RCC 7860 (cell line): Measurements from ENCODE around the gene SEC14L6.

Experiments used
- DNase-seq: peaks from one replicate; pipeline ENCODE4 v3.0.0-alpha.2; 2015; ENCODE audit warnings: low spot score
- FAIRE-seq: peaks from 2 replicates; lab custom pipeline; 2012; peaks lifted over from hg19 to GRCh38; lab: Jason Lieb, UNC

SEC14L6 gene

DNA sequence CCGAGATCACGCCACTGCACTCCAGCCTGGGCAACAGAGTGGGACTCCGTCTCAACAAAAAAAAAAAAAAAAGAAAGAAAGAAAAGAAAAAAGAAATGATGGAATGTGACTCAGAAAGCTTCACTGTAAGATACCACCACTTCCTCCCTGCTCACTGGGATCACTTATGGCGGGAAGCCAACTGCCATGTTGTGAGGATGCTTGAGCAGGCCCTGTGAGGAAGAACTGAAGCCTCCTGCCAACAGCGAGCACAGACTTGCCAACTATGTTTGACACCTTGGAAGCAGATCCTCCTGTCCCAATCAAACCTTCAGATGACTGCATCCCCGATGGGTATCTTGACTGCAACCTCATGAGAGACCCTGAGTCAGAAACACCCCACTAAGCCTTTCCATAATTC, 8.3 kb downstream of the SEC14L6 start:
- FAIRE-seq (no peak), DNase-seq (peak; percentile 25)

DNA sequence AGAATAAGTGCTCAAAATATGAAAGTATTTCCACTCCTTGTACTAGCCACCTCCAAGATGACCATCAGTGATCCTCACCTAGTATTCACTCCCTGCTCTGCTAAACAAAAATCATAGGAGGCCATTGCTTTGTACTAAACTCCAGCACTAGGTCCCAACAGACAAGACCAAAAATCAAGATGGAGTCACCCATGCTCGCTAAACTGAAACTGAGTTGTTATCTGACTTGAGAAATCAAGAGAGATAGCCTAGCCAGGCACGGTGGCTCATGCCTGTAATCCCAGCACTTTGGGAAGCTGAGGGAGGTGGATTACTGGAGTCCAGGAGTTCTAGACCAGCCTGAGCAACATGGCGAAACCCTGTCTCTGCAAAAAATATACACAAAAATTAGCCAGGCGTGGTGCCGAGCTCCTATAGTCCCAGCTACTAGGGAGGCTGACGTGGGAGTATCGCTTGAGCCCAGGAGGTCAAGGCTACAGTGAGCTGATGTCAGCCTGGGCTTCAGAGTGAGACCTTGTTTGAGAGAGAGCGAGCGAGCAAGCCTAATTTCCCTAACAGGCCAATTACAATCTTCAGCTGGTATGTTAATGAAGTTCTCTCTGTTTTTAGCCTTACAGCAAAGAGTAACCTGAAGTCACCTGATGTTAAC, 9.3 kb downstream of the SEC14L6 start:
- FAIRE-seq (no peak), DNase-seq (no peak)

- FAIRE-seq (no peak), DNase-seq (no peak)
Measured at GRCh38 chr22:30535182-30535581, 11.4 kb downstream of the SEC14L6 start.

DNA sequence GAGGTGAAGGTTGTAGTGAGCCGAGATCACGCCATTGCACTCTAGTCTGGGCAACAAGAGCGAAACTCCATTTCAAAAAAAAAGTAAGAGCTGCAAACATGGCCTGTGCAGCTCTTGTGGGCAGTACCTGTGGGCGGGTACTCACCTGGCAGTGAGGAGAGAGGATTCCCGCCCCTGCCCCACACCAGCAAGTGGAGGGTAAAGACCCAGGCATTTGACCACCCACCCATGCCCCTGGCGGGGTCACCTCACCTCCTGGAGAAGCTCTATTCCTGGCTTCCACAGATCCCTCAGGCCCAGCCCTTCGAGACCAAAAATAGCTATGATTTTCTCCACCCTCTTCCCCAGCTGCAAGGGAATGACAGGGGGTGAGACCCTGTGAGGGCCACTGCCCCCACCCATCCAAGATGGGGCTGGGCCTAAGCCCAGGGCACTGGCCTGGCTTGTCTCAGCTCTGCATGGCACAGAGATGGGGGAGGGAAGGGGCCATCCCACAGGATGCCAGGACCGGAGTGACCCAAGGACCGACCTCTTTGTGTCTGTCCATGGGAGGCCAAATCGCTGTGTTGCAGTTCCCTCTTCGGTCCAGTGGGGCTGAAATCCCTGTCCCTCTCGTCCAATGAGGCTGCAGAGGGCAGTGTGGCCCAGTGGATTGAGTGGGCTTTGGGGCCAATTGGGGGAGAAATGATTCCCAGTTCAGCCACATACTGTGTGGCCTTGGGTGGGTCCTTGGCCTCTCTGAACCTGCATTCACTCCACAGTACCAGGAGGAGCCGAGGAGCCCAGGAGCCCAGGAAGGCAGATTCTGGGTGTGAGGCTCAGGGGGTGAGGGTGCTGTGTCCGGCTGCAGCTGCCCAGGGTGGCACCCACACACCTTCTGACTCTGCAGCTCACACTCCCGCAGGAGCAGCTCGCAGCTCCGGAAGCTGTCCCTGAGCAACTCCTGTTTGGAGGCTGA, 14.6 kb downstream of the SEC14L6 start:
- FAIRE-seq, result no peak
- no peak for DNase-seq

GRCh38 chr22:30526656-30527055, 19.9 kb downstream of the SEC14L6 start:
- DNase-seq, result no peak
- no peak for FAIRE-seq

DNA sequence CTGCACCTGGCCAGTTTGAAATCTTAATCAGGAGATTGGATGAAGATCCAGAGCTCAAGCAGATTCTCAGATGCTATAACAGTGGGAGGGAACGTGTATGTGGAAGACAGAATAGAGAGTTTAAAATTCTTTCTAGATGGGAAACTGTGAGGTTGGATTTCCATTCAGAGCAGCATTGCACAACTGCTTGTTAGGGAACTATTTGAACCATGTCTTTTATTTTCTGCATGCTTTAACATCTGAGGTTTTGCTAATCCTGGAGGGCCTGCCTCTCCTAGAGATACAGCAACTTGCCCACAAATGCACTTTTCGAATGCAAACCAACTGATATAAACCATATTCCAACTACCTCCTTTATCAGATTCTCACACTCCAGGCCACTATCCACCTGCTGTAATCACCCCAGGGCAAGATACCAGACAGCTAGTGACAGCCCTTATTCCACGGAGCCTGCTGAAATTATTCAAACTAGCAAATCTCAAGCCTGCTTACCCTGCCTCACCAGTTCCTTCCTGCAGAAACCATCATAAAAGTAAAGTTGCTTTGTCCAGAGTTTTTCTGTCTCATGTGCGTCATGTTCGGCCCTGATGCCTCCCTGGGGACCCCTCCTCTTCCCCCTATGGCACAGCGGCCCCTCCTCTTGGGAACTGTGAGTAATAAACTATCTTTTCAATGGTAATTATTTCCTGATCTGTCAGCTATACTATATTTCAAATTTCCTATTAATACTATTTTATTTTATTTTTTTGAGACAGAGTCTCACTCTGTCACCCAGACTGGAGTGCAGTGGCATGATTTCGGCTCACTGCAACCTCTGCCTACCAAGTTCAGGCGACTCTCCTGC, 22.7 kb downstream of the SEC14L6 start:
- DNase-seq (no peak), FAIRE-seq (no peak)

DNA sequence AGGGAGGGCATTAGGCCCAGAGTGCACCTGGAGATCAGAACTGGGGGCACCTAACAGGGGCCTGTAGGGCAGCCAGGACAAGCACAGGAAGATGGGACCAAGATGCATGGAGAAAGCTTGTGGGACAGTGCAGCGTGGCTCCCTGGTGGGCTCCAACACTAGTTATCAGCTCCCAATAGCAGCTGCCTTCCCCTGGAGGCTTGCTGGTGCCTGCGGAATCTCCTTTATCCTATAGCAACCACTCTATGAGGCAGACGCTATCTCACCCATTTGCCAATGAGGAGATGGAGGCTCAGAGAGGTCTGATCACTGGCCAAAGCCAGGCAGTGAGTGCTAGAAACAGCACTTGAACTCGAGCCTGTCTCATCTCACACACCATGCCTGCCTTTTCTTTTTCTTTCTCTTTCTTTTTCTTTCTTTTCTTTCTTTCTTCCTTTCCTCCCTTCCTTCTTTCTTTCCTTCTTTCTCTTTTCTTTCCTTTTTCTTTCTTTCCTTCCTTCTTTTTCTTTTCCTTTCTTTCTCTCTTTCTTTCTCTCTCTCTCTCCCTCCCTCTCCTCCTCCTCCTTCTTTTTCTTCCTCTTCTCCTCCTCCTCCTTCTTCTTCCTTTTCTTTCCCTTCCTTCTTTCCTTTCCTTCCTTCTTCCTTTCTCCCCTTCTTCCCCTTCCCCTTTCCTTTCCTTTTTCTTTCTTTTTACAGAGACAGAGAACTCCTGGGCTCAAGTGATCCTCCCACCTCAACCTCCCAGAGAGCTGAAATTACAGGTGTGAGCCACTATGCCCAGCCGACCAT, 25.0 kb downstream of the SEC14L6 start:
- no peak for DNase-seq
- FAIRE-seq, result no peak

- FAIRE-seq, result no peak
- no peak for DNase-seq
Measured at GRCh38 chr22:30519842-30520425, 26.6 kb downstream of the SEC14L6 start.

DNA sequence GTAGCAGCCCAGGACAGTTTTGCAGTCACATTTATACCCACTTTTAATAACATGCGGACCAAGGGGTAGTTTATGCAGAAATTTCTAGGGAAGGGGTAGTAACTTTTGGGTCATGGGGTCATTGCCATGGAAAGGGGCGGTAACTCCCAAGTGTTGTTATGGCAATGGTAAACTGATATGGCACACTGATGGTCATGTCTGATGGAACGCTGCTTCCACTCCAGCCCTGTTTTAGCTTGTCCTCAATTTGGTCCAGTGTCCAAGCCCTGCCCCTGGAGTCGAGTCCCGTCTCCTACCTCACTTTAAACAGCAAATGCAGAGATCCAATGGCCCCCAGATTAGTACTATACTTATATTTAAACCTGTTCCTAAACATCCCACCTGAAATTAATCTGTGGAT, 29.8 kb downstream of the SEC14L6 start:
- DNase-seq (no peak), FAIRE-seq (no peak)

GRCh38 chr22:30516273-30516672, 30.3 kb downstream of the SEC14L6 start:
- no peak for DNase-seq
- FAIRE-seq, result no peak

DNA sequence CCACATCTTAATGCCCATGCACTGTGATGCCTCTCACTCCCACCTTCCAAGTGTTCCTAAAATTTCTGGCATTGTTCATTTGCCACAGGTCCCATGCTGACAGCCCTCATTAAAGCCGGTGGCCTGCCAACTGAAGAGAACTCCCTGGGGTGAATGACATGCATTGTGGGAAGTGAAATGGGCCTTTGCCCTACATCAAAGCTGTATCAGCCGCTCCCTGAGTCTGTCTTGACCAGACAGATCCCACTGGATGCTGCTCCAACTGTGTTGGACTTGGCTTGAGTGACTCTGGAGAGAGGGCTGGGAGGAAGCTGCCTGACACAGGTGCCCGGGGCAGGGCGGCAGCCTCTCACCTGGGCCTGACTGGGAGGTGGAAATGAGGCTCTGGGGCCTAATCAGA, 32.3 kb downstream of the SEC14L6 start:
- DNase-seq (no peak), FAIRE-seq (no peak)

DNA sequence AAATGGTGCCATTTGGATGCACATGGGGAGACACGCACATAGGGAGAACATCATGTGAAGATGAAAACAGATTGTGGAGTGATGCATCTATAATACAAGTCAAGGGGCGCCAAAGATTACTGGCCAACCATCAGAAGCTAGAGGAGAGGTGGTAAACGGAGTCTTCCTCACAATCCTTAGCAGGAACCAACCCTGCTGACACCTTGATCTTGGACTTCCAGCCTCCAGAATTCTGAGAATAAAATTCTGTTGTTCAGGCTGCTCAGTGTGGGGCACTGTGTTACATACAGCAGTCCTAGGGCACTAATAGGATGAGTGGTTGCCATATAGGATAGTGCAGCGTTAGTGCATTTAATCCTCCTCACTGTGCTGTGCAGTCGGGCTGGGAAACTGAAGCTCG, 33.1 kb downstream of the SEC14L6 start:
- DNase-seq (no peak), FAIRE-seq (no peak)

- FAIRE-seq, result no peak
- no peak for DNase-seq
Measured at GRCh38 chr22:30511911-30512310, 34.6 kb downstream of the SEC14L6 start.

- no peak for DNase-seq
- no peak for FAIRE-seq
Measured at GRCh38 chr22:30511109-30511508, 35.4 kb downstream of the SEC14L6 start.

- no peak for FAIRE-seq
Measured at GRCh38 chr22:30508216-30508615, 38.3 kb downstream of the SEC14L6 start.

DNA sequence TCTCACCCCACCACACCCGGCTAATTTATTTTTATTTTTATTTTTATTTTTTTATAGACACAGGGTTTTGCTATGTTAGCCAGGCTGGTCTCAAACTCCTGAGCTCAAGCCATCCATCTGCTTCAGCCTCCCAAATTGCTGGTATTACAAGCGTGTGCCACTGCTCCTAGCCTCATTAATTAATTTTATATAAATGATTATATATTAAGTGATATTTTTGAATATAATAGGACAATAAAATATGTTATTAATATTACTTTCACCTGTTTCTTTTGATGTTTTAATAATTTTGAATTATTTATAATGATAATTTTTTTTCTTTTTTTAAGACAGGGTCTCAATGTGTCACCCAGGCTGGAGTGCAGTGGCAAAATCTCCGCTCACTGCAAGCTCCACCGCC, 38.9 kb downstream of the SEC14L6 start:
- FAIRE-seq (no peak), DNase-seq (no peak)

More at GRCh38 chr22:30508216-30508615, 38.3 kb downstream of the SEC14L6 start:
- no peak for DNase-seq

GRCh38 chr22:30506507-30506968, 40.0 kb downstream of the SEC14L6 start:
- no peak for DNase-seq
- FAIRE-seq, result no peak

- DNase-seq (no peak), FAIRE-seq (no peak)
Measured at GRCh38 chr22:30503551-30503950, 43.0 kb downstream of the SEC14L6 start.

DNA sequence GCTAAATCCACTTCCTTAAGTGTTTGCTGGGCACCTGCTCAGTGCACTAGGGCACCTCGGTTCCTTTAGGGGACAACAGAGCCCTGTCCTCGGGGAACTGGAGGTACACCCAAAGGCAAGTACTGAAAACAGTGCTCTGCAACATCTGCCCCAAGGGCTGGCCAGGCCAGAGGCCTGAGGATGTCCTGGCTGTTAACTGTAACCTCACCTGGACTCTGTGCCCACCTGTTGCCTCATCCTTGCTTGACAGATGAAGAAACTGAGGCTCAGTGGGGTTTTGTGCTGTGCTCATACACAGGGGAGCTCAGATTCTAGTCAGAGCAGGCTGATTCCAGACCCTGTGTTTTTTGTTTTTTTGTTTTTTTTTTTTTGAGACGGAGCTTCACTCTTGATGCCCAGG, 43.6 kb downstream of the SEC14L6 start:
- FAIRE-seq (no peak), DNase-seq (no peak)

GRCh38 chr22:30502153-30502552, 44.4 kb downstream of the SEC14L6 start:
- DNase-seq (no peak), FAIRE-seq (no peak)
